Endothelial cell of umbilical vein (primary cell): Measurements from ENCODE around the gene PRDM12. TPM values are rescaled to one million over a fixed set of nuclear protein-coding genes. Genes with fewer than 3 reads are reported as not detected.

Source experiments
- BruUV-seq: library from RNA; stranded (reverse); fragments of 400-500 nt; replicated peaks from 2 replicates; lab custom pipeline; 2021; lab: Mats Ljungman, UMichigan
- CTCF ChIA-PET: fragments of 300-600, 350-600 bp; sonication (Branson Sonifier 250); formaldehyde crosslinking; loops from one replicate; lab custom pipeline; 2021; ENCODE audit warnings: antibody characterized with exemption, inconsistent platforms; lab: Charles Lee
- POLR2A ChIA-PET: fragments of 300-600, 350-600 bp; sonication (Branson Sonifier 250); formaldehyde crosslinking; loops from one replicate; lab custom pipeline; 2021; ENCODE audit warnings: antibody characterized with exemption, inconsistent platforms; lab: Charles Lee
- DNase-seq: peaks from one replicate; pipeline ENCODE4 v3.0.0-alpha.2; 2011; ENCODE audit warnings: low read depth, low spot score
- FAIRE-seq: peaks from 2 replicates; lab custom pipeline; 2011; peaks lifted over from hg19 to GRCh38; lab: Jason Lieb, UNC
- H2AFZ ChIP-seq: 2 replicates; pipeline ENCODE4 v1.6.0; 2012; ENCODE audit warnings: low read depth, low read length, control low read depth, inconsistent platforms
- H3K27ac ChIP-seq: 2 replicates; pipeline ENCODE4 v1.5.1; 2011; ENCODE audit warnings: low read depth, mild to moderate bottlenecking, control low read depth, low read length, moderate library complexity; ENCODE audit not compliant: insufficient read depth
- H3K27me3 ChIP-seq, 2 experiments: 2 replicates each; pipeline versions ENCODE4 v1.6.0 to v1.6.1; 2011; ENCODE audit warnings: low read length in 2 of 2, mixed read lengths in 1 of 2; ENCODE audit not compliant: control insufficient read depth in 2 of 2, insufficient read depth in 2 of 2
- H3K36me3 ChIP-seq, 2 experiments: 2 replicates in 1 of 2; 3 replicates in 1 of 2; pipeline ENCODE4 v1.5.1; 2011; ENCODE audit warnings: low read length in 2 of 2, mild to moderate bottlenecking in 1 of 2, moderate library complexity in 1 of 2; ENCODE audit not compliant: control insufficient read depth in 2 of 2, insufficient read depth in 2 of 2; ENCODE audit errors: extremely low read depth in 1 of 2
- H3K4me1 ChIP-seq: 3 replicates; pipeline ENCODE4 v1.5.1; 2011; ENCODE audit warnings: mild to moderate bottlenecking, low read length; ENCODE audit not compliant: control insufficient read depth, insufficient read depth; ENCODE audit errors: extremely low read depth
- H3K4me2 ChIP-seq: 2 replicates; pipeline ENCODE4 v1.6.1; 2011; ENCODE audit warnings: low read length, control low read depth, mixed read lengths; ENCODE audit not compliant: insufficient read depth
- H3K4me3 ChIP-seq, 3 experiments: fragments of 200-600 bp in 1 of 3; sonication (generic), shearing (Covaris generic) in 1 of 3; replicated peaks in 1 of 3; 2 replicates each; pipeline ENCODE4 v1.5.1; 2011 to 2016; ENCODE audit warnings: control low read depth in 3 of 3, low read length in 3 of 3, mild to moderate bottlenecking in 2 of 3, inconsistent platforms in 1 of 3, low read depth in 1 of 3, moderate library complexity in 1 of 3; ENCODE audit not compliant: insufficient read depth in 1 of 3
- H3K79me2 ChIP-seq: 2 replicates; pipeline ENCODE4 v1.6.0; 2012; ENCODE audit warnings: low read length, inconsistent platforms; ENCODE audit not compliant: control insufficient read depth, insufficient read depth
- H3K9ac ChIP-seq: replicated peaks from 2 replicates; pipeline ENCODE3; 2011; ENCODE audit warnings: low read length, control low read depth; ENCODE audit not compliant: insufficient read depth; ENCODE audit errors: extremely low read depth
- H3K9me1 ChIP-seq: replicated peaks from 3 replicates; pipeline ENCODE4 v1.6.0; 2011; ENCODE audit warnings: mild to moderate bottlenecking, low read length; ENCODE audit not compliant: control insufficient read depth, insufficient read depth; ENCODE audit errors: extremely low read depth
- H3K9me3 ChIP-seq: replicated peaks from 2 replicates; pipeline ENCODE4 v1.5.1; 2012; ENCODE audit warnings: low read length, inconsistent platforms; ENCODE audit not compliant: control insufficient read depth, insufficient read depth
- H4K20me1 ChIP-seq: replicated peaks from 2 replicates; pipeline ENCODE3; 2011; ENCODE audit warnings: mild to moderate bottlenecking, low read length; ENCODE audit not compliant: control insufficient read depth, insufficient read depth; ENCODE audit errors: extremely low read depth
- EZH2 ChIP-seq: IDR thresholded peaks from 2 replicates; pipeline ENCODE4 v1.6.1; 2012; ENCODE audit warnings: borderline replicate concordance, low read depth, mild to moderate bottlenecking, moderate library complexity, low read length, inconsistent platforms; ENCODE audit not compliant: severe bottlenecking
- FOS ChIP-seq: IDR thresholded peaks from 2 replicates; pipeline ENCODE4 v1.6.1; 2011; ENCODE audit warnings: mild to moderate bottlenecking, low read length, moderate library complexity, borderline replicate concordance; ENCODE audit not compliant: insufficient read depth
- GATA2 ChIP-seq: IDR thresholded peaks from 2 replicates; pipeline ENCODE4 v1.7.0; 2011; ENCODE audit warnings: low read depth, mild to moderate bottlenecking, moderate library complexity, mixed read lengths, low read length; ENCODE audit not compliant: insufficient read length, insufficient read depth
- MYC ChIP-seq: IDR thresholded peaks from one replicate; pipeline ENCODE4 v1.6.1; 2011; ENCODE audit warnings: mild to moderate bottlenecking, low read depth, low read length
- POLR2A ChIP-seq: IDR thresholded peaks from 2 replicates; pipeline ENCODE4 v1.6.1; 2012; ENCODE audit warnings: low read depth, mild to moderate bottlenecking, control low read depth, low read length
- POLR2AphosphoS5 ChIP-seq: IDR thresholded peaks from 2 replicates; pipeline ENCODE4 v1.6.1; 2012; ENCODE audit warnings: low read depth, mild to moderate bottlenecking, control low read depth, low read length, moderate library complexity; ENCODE audit not compliant: insufficient read depth
- dilution Hi-C: fragments of 300-500 bp; cut with MboI; formaldehyde crosslinking; loops from one replicate; pipeline ENCODE4 v1.15.0; 2019; ENCODE audit warnings: low sequenced_read_pairs; ENCODE audit not compliant: extremely low pct_ligation_motif_present
- intact Hi-C: fragments of 100-400 bp; cut with micrococcal nuclease; formaldehyde crosslinking; loops from one replicate; pipeline ENCODE4 v1.10.0; 2022
- polyA plus RNA-seq, 4 experiments: library from polyadenylated mRNA; depleted of rRNA in 3 of 4; stranded (reverse) in 3 of 4; unstranded in 1 of 4; fragments of >200 nt; gene quantifications; 2 replicates each; pipeline versions ENCODE4 v1.2.1 to v1.2.3, GENCODE V29; 2011 to 2012; ENCODE audit warnings: missing spikeins in 1 of 4
- total RNA-seq: library from RNA; stranded (reverse); gene quantifications from 2 replicates; pipeline ENCODE4 v1.2.3, GENCODE V29; 2021
- TF ChIP-seq, protein P1 (sequence below), 2 donors: IDR thresholded peaks; 1 replicate in 1 of 2; 2 replicates in 1 of 2; pipeline ENCODE4 v1.5.1; 2011; ENCODE audit warnings: low read length in 2 of 2, mild to moderate bottlenecking in 2 of 2, moderate library complexity in 2 of 2, control low read depth in 1 of 2, inconsistent platforms in 1 of 2, low read depth in 1 of 2; ENCODE audit not compliant: insufficient read depth in 1 of 2; ENCODE audit errors: extremely low read depth in 1 of 2
- TF ChIP-seq, protein P2 (sequence below): IDR thresholded peaks from 2 replicates; pipeline ENCODE4 v1.6.1; 2011; ENCODE audit not compliant: insufficient read depth, insufficient read length

The PRDM12 gene
- total and polyA plus RNA-seq, 2 donors (not counting 3 experiments of a cell fraction or from before 2014, with no cell fraction given): not detected

- Histone ChIP-seq H3K36me3 (no peaks in the 10 kb centered on the region), H3K4me3 (no peak overlapping the region), H3K4me1 (no peaks in the 10 kb centered on the region), H3K9me1 (no peaks in the 10 kb centered on the region), H3K27me3 (peaks cover 82 to 95% of the 10 kb centered on the region in 2 experiments), H2AFZ (no peak overlapping the region), H3K79me2 (no peaks in the 10 kb centered on the region), H3K4me2 (no peak overlapping the region), H3K27ac (no peak overlapping the region), H3K9ac (no peak overlapping the region), H4K20me1 (no peaks in the 10 kb centered on the region), H3K9me3 (no peaks in the 10 kb centered on the region)
- ChIA-PET POLR2A (no interaction called here), CTCF (interaction anchor here (1.0 to 1.9 kb wide), 2 partner anchors 19 to 23 kb away, joined by 3 to 7 read pairs; no protein-coding TSS in a partner anchor)
- FAIRE-seq (no peak), DNase-seq (no peak)
- intact Hi-C loops (no loop called here), dilution Hi-C loops (no loop called here)
- TF ChIP-seq POLR2A (no peak), FOS (no peak), GATA2 (no peak), POLR2AphosphoS5 (no peak), MYC (no peak), EZH2 (peak; percentile 72)
- TF ChIP-seq, protein P1, sequence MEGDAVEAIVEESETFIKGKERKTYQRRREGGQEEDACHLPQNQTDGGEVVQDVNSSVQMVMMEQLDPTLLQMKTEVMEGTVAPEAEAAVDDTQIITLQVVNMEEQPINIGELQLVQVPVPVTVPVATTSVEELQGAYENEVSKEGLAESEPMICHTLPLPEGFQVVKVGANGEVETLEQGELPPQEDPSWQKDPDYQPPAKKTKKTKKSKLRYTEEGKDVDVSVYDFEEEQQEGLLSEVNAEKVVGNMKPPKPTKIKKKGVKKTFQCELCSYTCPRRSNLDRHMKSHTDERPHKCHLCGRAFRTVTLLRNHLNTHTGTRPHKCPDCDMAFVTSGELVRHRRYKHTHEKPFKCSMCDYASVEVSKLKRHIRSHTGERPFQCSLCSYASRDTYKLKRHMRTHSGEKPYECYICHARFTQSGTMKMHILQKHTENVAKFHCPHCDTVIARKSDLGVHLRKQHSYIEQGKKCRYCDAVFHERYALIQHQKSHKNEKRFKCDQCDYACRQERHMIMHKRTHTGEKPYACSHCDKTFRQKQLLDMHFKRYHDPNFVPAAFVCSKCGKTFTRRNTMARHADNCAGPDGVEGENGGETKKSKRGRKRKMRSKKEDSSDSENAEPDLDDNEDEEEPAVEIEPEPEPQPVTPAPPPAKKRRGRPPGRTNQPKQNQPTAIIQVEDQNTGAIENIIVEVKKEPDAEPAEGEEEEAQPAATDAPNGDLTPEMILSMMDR (IDR thresholded peaks at IDR 0.05; ENCODE audit: extremely low read depth in 1 of 2, insufficient read depth in 1 of 2, low read depth in 1 of 2, low read length in 2 of 2): no peak
- TF ChIP-seq, protein P2, sequence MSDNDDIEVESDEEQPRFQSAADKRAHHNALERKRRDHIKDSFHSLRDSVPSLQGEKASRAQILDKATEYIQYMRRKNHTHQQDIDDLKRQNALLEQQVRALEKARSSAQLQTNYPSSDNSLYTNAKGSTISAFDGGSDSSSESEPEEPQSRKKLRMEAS: no peak
- BruUV-seq: no TSS peak
These were observed 2.1 kb upstream of the PRDM12 start for GRCh38 chr9:130662099-130662969.
